ENCODE results near the gene BCL2.

Gene BCL2

DNA sequence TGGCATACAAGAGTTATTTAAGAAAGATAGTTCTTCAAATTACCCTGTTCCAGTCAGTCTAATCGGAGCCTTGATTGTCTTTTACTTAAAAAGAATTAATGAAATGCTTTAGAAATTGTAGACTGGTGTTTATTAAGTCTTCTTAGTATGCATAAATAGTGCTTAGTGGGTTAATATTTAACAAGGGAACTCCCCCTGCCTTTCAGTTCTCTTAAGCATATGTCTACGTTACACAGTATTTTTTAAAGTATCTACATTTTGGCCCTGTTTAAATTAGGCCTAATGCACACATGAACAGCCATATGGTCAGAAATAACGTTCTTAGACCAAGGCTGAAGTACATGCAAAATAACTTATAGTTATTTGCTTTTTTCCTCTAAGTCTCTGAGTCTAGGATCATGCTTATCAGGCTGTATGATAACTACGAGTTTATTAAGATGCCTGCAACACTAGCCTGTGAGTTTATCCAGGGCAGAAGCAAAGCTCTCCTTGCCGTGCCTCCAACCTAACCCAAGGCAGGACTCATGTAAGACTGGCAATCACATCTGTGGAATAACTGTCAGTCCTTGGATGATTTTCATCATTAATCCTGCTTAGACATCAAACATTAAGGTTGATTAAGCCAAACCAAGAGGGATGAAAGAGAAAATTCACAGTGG is 6.7 kb downstream of the BCL2 start:
- Histone ChIP-seq H2AFZ (no peak overlapping the region), H3K4me3 (ENCODE audit: low read depth, low read length) (no peak overlapping the region), H3K79me2 (peaks cover 2% of the 10 kb centered on the region), H3K9me3 (ENCODE audit: control insufficient read depth, low read length) (no peaks in the 10 kb centered on the region), H3K27ac (no peak overlapping the region), H3K9ac (no peak overlapping the region), H3K36me3 (ENCODE audit: control insufficient read depth, insufficient read depth, low read length) (no peaks in the 10 kb centered on the region), H3K27me3 (ENCODE audit: control insufficient read depth, insufficient read depth, low read length) (no peaks in the 10 kb centered on the region), H3K4me1 (peaks cover 4% of the 10 kb centered on the region), H3K4me2 (ENCODE audit: low read length) (no peak overlapping the region)
- TF ChIP-seq, protein P1, sequence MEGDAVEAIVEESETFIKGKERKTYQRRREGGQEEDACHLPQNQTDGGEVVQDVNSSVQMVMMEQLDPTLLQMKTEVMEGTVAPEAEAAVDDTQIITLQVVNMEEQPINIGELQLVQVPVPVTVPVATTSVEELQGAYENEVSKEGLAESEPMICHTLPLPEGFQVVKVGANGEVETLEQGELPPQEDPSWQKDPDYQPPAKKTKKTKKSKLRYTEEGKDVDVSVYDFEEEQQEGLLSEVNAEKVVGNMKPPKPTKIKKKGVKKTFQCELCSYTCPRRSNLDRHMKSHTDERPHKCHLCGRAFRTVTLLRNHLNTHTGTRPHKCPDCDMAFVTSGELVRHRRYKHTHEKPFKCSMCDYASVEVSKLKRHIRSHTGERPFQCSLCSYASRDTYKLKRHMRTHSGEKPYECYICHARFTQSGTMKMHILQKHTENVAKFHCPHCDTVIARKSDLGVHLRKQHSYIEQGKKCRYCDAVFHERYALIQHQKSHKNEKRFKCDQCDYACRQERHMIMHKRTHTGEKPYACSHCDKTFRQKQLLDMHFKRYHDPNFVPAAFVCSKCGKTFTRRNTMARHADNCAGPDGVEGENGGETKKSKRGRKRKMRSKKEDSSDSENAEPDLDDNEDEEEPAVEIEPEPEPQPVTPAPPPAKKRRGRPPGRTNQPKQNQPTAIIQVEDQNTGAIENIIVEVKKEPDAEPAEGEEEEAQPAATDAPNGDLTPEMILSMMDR (IDR thresholded peaks at IDR 0.05), result no peak

DNA sequence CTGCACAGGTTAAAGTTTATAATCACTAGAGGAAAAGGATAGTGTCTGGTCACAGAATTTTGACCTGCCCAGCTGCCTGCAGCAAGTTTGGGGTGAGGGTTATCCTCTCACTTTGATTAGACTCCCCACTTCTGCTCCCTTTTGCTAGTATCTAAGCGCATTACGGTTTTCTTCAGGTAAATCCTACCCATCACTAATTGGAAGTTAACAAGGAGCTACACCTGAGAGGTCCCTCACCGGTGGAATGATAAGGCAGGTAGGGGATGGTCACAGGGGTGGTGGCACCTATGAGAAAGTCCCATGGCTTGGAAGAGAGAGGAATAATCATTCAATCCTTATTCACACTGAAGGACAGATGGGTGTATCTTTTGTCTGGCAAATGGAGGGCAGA is 7.6 kb downstream of the BCL2 start:
- H3K4me2 ChIP-seq (ENCODE audit: low read length), result no peak overlapping the region
- H3K27me3 ChIP-seq (ENCODE audit: control insufficient read depth, insufficient read depth, low read length), result no peaks in the 10 kb centered on the region
- no peak overlapping the region for H3K9ac ChIP-seq
- no peak overlapping the region for H2AFZ ChIP-seq
- H3K9me3 ChIP-seq (ENCODE audit: control insufficient read depth, low read length), result no peaks in the 10 kb centered on the region
- no peak overlapping the region for H3K27ac ChIP-seq
- H3K4me1 ChIP-seq, result no peaks in the 10 kb centered on the region
- no peaks in the 10 kb centered on the region for H3K36me3 ChIP-seq (ENCODE audit: control insufficient read depth, insufficient read depth, low read length)
- no peak overlapping the region for H3K4me3 ChIP-seq (ENCODE audit: low read depth, low read length)
- peaks cover 7% of the 10 kb centered on the region for H3K79me2 ChIP-seq
- TF ChIP-seq, protein P1 (IDR thresholded peaks at IDR 0.05), result no peak

DNA sequence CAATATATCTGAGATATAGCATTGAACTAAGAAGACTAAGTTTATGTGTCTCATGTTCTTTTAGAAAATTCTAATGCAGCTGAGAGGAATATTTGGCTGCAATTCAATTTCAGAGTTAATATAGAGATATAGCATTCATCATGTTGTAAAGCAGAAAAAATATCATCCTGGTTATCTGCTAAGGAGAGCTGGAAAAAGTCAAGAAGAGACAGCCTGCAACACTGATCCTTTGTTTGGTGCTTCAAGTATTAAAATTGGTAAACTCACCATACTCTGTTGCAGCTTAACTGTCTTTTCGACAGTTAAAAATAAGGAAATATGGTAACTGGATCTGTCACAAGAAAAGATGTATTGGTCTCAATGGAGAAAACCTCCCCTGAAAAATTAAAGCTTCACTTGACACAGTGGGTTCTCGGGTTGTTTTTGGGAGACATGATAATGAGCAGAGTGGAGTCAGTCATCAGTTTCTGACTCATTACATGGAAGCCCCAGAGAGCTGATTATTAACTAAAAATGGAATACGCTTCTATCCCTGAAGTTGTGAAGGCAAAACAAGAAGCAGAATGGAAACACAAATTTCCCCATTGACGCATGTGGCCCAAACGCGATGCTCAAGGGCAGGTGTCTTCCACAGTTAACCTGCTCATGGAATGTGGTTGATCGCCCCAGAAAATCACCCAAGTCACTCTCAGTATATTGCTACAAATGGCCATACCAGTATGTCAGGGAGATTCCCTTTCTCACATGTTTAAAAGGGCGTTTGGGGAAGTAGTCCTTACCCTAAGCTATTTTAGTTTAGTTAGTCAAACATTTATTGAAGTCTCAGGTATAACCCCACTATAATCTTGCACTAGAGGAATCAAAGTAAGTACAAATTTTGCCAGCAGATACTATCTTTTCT is 8.2 kb downstream of the BCL2 start:
- TF ChIP-seq, protein P1 (IDR thresholded peaks at IDR 0.05), result no peak
- H3K27ac ChIP-seq, result no peak overlapping the region
- H3K36me3 ChIP-seq (ENCODE audit: control insufficient read depth, insufficient read depth, low read length), result no peaks in the 10 kb centered on the region
- no peak overlapping the region for H3K9ac ChIP-seq
- no peaks in the 10 kb centered on the region for H3K27me3 ChIP-seq (ENCODE audit: control insufficient read depth, insufficient read depth, low read length)
- H3K79me2 ChIP-seq, result peaks cover 7% of the 10 kb centered on the region
- no peak overlapping the region for H3K4me2 ChIP-seq (ENCODE audit: low read length)
- no peaks in the 10 kb centered on the region for H3K4me1 ChIP-seq
- H3K9me3 ChIP-seq (ENCODE audit: control insufficient read depth, low read length), result no peaks in the 10 kb centered on the region
- H2AFZ ChIP-seq, result no peak overlapping the region
- no peak overlapping the region for H3K4me3 ChIP-seq (ENCODE audit: low read depth, low read length)

DNA sequence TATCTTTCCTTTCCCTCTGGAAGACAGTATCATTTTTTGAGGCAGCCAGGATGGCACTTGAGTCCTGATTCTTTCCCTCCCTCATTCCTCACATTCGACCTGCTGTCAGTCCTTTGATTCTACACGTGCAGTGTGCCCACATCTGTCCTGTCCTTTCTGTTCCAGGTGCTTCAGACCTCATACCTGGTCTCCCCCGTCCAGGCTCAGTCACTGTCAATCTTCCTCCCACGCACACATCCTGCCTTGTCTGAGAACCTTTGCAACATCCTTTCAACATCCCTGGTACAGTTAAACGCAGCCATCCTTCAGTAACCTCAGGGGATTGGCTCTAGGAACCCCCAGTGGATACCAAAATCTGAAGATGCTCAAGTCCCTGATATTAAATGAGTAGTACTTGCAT is 10.1 kb downstream of the BCL2 start:
- H2AFZ ChIP-seq, result no peak overlapping the region
- peaks cover 10% of the 10 kb centered on the region for H3K79me2 ChIP-seq
- no peaks in the 10 kb centered on the region for H3K36me3 ChIP-seq (ENCODE audit: control insufficient read depth, insufficient read depth, low read length)
- no peak overlapping the region for H3K9ac ChIP-seq
- no peak overlapping the region for H3K4me2 ChIP-seq (ENCODE audit: low read length)
- no peak overlapping the region for H3K4me3 ChIP-seq (ENCODE audit: low read depth, low read length)
- no peak overlapping the region for H3K27ac ChIP-seq
- H3K9me3 ChIP-seq (ENCODE audit: control insufficient read depth, low read length), result no peaks in the 10 kb centered on the region
- no peaks in the 10 kb centered on the region for H3K4me1 ChIP-seq
- TF ChIP-seq, protein P1 (IDR thresholded peaks at IDR 0.05), result no peak
- no peaks in the 10 kb centered on the region for H3K27me3 ChIP-seq (ENCODE audit: control insufficient read depth, insufficient read depth, low read length)

Measured in parathyroid adenoma (tissue), 2 donors.